AG10803 (cell line): ENCODE results near the gene SRGAP3.
A peak's percentile ranks its signal among the peaks of the same experiment; 100 is the strongest.

Source experiments
- DNase-seq: peaks from one replicate; pipeline ENCODE4 v3.0.0; 2010; ENCODE audit warnings: low read depth
- H3K4me3 ChIP-seq: 2 replicates; pipeline ENCODE4 v1.5.1; 2011; ENCODE audit warnings: mild to moderate bottlenecking, low read length, control low read depth
- CTCF ChIP-seq: conservative IDR thresholded peaks from 2 replicates; pipeline ENCODE4 v1.5.1; 2011; ENCODE audit warnings: mild to moderate bottlenecking, low read length, control low read depth, inconsistent platforms

The SRGAP3 gene

GRCh38 chr3:8963137-8963853 is 286.2 kb downstream of the SRGAP3 start, which contains the start of gene RAD18:
Gene RAD18 (minus strand): TSS chr3:8963472. CDS start chr3:8963385, 87 bp downstream.
- H3K4me3 ChIP-seq: peak within 1 kb of the TSS; percentile 91
- peak; percentile 85 for DNase-seq
- no peak for TF ChIP-seq CTCF

- DNase-seq: no peak
- peak overlapping the region; percentile 91 for H3K4me3 ChIP-seq
- TF ChIP-seq CTCF: no peak
These were observed 287.1 kb downstream of the SRGAP3 start for GRCh38 chr3:8962226-8962861.

GRCh38 chr3:8959668-8960067 is 289.8 kb downstream of the SRGAP3 start:
- no peak for DNase-seq
- no peak overlapping the region for H3K4me3 ChIP-seq
- TF ChIP-seq CTCF: no peak

GRCh38 chr3:8954938-8955763 is 294.3 kb downstream of the SRGAP3 start:
- no peak overlapping the region for H3K4me3 ChIP-seq
- peak; percentile 38 for TF ChIP-seq CTCF
- peak; percentile 62 for DNase-seq

- no peak for DNase-seq
- no peak overlapping the region for H3K4me3 ChIP-seq
- no peak for TF ChIP-seq CTCF
These were observed 296.1 kb downstream of the SRGAP3 start for GRCh38 chr3:8953313-8953712.

- no peak for DNase-seq
- no peak overlapping the region for H3K4me3 ChIP-seq
- no peak for TF ChIP-seq CTCF
These were observed 297.3 kb downstream of the SRGAP3 start for GRCh38 chr3:8952130-8952529.
